CD8-positive, alpha-beta memory T cell (primary cell): ENCODE results near the gene COL19A1. TPM values are rescaled to one million over a fixed set of nuclear protein-coding genes. Genes with fewer than 3 reads are reported as not detected.

Experiments used
- CTCF ChIA-PET: fragments of 350-600 bp; sonication (Branson Sonifier 250); formaldehyde crosslinking; loops from one replicate; lab custom pipeline; 2021; ENCODE audit warnings: antibody characterized with exemption; lab: Charles Lee
- POLR2A ChIA-PET: fragments of 350-600 bp; sonication (Branson Sonifier 250); formaldehyde crosslinking; loops from one replicate; lab custom pipeline; 2021; ENCODE audit warnings: antibody characterized with exemption; lab: Charles Lee
- DNase-seq, 5 donors: peaks; one replicate each; pipeline versions ENCODE4 v3.0.0 to v3.0.0-alpha.2; 2020 to 2022; ENCODE audit warnings: mixed read lengths in 1 of 5
- H3K27ac ChIP-seq: one replicate; pipeline ENCODE4 v1.7.0; 2013; ENCODE audit warnings: low read depth, mild to moderate bottlenecking, low read length, moderate library complexity
- H3K27me3 ChIP-seq: 2 replicates; pipeline ENCODE4 v1.7.0; 2013; ENCODE audit warnings: low read length, mild to moderate bottlenecking; ENCODE audit not compliant: insufficient read depth, poor library complexity, severe bottlenecking
- H3K36me3 ChIP-seq: 2 replicates; pipeline ENCODE4 v1.7.0; 2013; ENCODE audit warnings: mild to moderate bottlenecking, low read length, moderate library complexity; ENCODE audit not compliant: insufficient read depth
- H3K4me1 ChIP-seq: 2 replicates; pipeline ENCODE4 v1.7.0; 2013; ENCODE audit warnings: mild to moderate bottlenecking, low read length, moderate library complexity; ENCODE audit not compliant: insufficient read depth
- H3K4me3 ChIP-seq: 2 replicates; pipeline ENCODE4 v1.7.0; 2013; ENCODE audit warnings: mild to moderate bottlenecking, low read length
- H3K9me3 ChIP-seq: 2 replicates; pipeline ENCODE4 v1.7.0; 2013; ENCODE audit warnings: mild to moderate bottlenecking, low read length
- H3K27ac Mint-ChIP-seq, 8 donors: one replicate each; pipeline ENCODE4 v1.8.0; 2020 to 2021; ENCODE audit warnings: mixed read lengths in 8 of 8, mild to moderate bottlenecking in 6 of 8, inconsistent platforms in 3 of 8, moderate library complexity in 3 of 8
- H3K27me3 Mint-ChIP-seq, 2 donors: one replicate each; pipeline ENCODE4 v1.8.0; 2020 to 2021; ENCODE audit warnings: mixed read lengths in 2 of 2, mild to moderate bottlenecking in 1 of 2, moderate library complexity in 1 of 2
- H3K36me3 Mint-ChIP-seq, 3 donors: one replicate each; pipeline ENCODE4 v1.8.0; 2020 to 2021; ENCODE audit warnings: mixed read lengths in 3 of 3, inconsistent platforms in 1 of 3, mild to moderate bottlenecking in 1 of 3
- H3K4me1 Mint-ChIP-seq, 3 donors: one replicate each; pipeline ENCODE4 v1.8.0; 2020 to 2021; ENCODE audit warnings: mixed read lengths in 3 of 3, inconsistent platforms in 1 of 3, mild to moderate bottlenecking in 1 of 3
- H3K4me3 Mint-ChIP-seq, 7 donors: one replicate each; pipeline ENCODE4 v1.8.0; 2020 to 2021; ENCODE audit warnings: mixed read lengths in 7 of 7, mild to moderate bottlenecking in 6 of 7, moderate library complexity in 4 of 7, inconsistent platforms in 2 of 7
- H3K9me3 Mint-ChIP-seq, 5 donors: one replicate each; pipeline ENCODE4 v1.8.0; 2020 to 2022; ENCODE audit warnings: mixed read lengths in 5 of 5, mild to moderate bottlenecking in 3 of 5, moderate library complexity in 2 of 5, inconsistent platforms in 1 of 5
- polyA plus RNA-seq: library from polyadenylated mRNA; unstranded; fragments of 300-500 nt; fragmentation: Illumina TruSeq; gene quantifications from one replicate; pipeline ENCODE4 v1.2.3, GENCODE V29; 2021
- total RNA-seq, 2 experiments: library from RNA; stranded (reverse); gene quantifications; one replicate each; pipeline ENCODE4 v1.2.3, GENCODE V29; 2021

COL19A1 gene
- total and polyA plus RNA-seq, 3 experiments from 2014 or later, result 0.07 to 0.33 TPM; not detected in 1

DNA sequence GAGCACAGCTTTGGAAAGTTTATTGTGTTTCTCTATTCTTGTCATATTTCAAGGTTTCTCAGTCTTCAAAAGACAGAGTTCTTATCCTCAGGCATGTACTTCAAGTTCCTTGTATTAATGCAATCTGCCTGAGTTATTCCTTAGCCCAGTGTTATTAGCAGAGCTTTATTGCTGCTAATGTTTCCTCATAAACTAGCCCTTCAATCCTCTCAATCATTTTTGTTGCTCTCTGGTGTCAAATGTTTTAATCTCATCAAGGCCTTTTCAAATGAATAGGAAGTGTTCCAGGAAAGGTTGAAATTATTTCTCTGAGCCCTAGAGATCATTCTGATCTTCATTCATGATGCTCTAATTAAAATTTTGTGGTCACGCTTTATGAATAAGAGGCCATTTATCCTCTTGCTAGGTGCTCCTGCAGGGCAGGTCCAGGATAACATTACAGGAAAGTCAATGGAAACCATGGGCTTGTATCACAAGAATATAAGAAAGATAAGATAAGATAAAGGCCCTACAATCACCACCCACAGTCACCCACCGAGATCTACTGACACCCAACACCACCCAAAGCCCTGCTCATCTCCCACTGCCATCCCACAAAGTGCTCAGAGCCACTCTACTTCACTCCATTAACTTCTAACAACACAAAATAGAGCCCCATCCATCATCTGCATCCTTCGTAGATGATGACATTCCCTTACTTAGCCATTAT lies 310.6 kb downstream of the COL19A1 start:
- Mint-ChIP-seq H3K9me3 (no peaks in the 10 kb centered on the region), H3K4me1 (no peaks in the 10 kb centered on the region), H3K27ac (peak overlapping the region in 1 of 8 donors; percentile 7), H3K4me3 (no peak overlapping the region), H3K27me3 (peaks cover 0 to 5% of the 10 kb centered on the region in 2 donors), H3K36me3 (no peaks in the 10 kb centered on the region)
- Histone ChIP-seq H3K9me3 (no peaks in the 10 kb centered on the region), H3K36me3 (no peaks in the 10 kb centered on the region), H3K4me3 (no peak overlapping the region), H3K27ac (no peak overlapping the region), H3K27me3 (no peaks in the 10 kb centered on the region), H3K4me1 (no peaks in the 10 kb centered on the region)
- ChIA-PET POLR2A (no interaction called here), CTCF (no interaction called here)
- DNase-seq, result no peak

GRCh38 chr6:70180183-70180900 lies 314.0 kb downstream of the COL19A1 start:
- CTCF ChIA-PET, result no interaction called here
- no peak for DNase-seq
- POLR2A ChIA-PET, result no interaction called here
- Histone ChIP-seq H3K4me3 (no peak overlapping the region), H3K27me3 (no peaks in the 10 kb centered on the region), H3K27ac (no peak overlapping the region), H3K9me3 (no peaks in the 10 kb centered on the region), H3K36me3 (no peaks in the 10 kb centered on the region), H3K4me1 (no peaks in the 10 kb centered on the region)
- Mint-ChIP-seq H3K4me1 (no peaks in the 10 kb centered on the region), H3K27ac (no peak overlapping the region), H3K9me3 (no peaks in the 10 kb centered on the region), H3K27me3 (peaks cover 0 to 3% of the 10 kb centered on the region in 2 donors), H3K36me3 (no peaks in the 10 kb centered on the region), H3K4me3 (no peak overlapping the region)

DNA sequence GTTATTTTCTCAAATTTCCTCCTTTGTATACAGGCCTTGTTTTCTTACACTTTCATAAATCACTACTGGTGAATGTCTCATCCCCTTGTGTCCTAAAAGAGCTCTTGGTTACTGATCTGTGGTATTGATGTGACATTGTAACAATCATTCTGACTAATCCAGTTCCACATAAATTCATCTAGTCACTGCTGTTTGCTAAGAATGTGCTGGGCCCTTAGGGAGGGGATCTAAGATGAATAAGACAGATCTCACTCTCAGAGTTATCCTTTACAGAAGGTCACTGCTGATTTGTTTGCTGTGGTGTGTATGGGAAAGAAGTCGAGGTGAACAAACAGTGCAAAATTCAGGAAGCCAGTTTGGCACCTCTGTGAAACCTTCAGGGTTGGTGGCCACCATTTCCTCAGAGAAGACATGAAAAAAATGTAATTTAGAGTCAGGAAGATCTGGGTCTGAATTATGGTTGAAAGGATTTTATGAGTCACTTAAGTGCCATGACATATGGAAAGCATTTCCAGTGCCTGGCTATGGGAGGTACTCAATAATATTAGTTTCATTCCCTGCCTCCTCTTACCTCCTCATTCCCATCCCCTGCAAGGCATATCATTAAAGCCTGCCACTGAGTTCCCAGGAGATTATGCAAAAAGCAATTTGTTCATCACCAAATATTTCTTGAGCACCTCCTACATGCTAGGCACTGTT lies 314.7 kb downstream of the COL19A1 start:
- CTCF ChIA-PET, result no interaction called here
- Histone ChIP-seq H3K4me1 (no peaks in the 10 kb centered on the region), H3K4me3 (no peak overlapping the region), H3K27ac (no peak overlapping the region), H3K36me3 (no peaks in the 10 kb centered on the region), H3K27me3 (no peaks in the 10 kb centered on the region), H3K9me3 (no peaks in the 10 kb centered on the region)
- Mint-ChIP-seq H3K4me3 (no peak overlapping the region), H3K4me1 (no peaks in the 10 kb centered on the region), H3K36me3 (no peaks in the 10 kb centered on the region), H3K9me3 (no peaks in the 10 kb centered on the region), H3K27me3 (peaks cover 0 to 3% of the 10 kb centered on the region in 2 donors), H3K27ac (no peak overlapping the region)
- no peak for DNase-seq
- POLR2A ChIA-PET, result no interaction called here

- Histone ChIP-seq H3K27ac (no peak overlapping the region), H3K36me3 (no peaks in the 10 kb centered on the region), H3K4me3 (no peak overlapping the region), H3K27me3 (no peaks in the 10 kb centered on the region), H3K4me1 (no peaks in the 10 kb centered on the region), H3K9me3 (no peaks in the 10 kb centered on the region)
- H3K27me3 Mint-ChIP-seq, result peaks cover 0 to 3% of the 10 kb centered on the region in 2 donors
- no peaks in the 10 kb centered on the region for H3K9me3 Mint-ChIP-seq
- H3K27ac Mint-ChIP-seq, result no peak overlapping the region
- H3K4me1 Mint-ChIP-seq, result no peaks in the 10 kb centered on the region
- no peak overlapping the region for H3K4me3 Mint-ChIP-seq
- ChIA-PET CTCF (no interaction called here), POLR2A (no interaction called here)
- no peak for DNase-seq
- H3K36me3 Mint-ChIP-seq, result no peaks in the 10 kb centered on the region
These were observed 317.2 kb downstream of the COL19A1 start for GRCh38 chr6:70183538-70183937.

DNA sequence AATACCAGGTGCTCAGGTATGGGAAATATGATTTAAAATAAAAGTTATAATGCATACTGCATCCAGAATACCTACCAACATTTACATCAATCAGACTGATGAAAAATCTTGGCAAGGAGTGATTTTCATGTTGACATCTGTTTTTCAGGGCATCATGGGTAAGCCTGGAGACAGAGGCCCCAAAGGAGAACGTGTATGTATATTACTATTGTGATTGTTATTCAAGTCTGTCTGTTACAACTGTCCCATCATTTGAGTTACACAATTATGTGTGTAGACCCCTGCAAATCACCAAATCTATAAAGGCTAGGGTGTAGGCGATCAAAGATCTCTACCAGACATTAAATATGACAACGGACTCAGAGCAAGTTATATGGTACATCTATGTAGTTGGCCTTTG lies 318.4 kb downstream of the COL19A1 start:
- Mint-ChIP-seq H3K36me3 (no peaks in the 10 kb centered on the region), H3K27ac (no peak overlapping the region), H3K27me3 (no peaks in the 10 kb centered on the region), H3K9me3 (no peaks in the 10 kb centered on the region), H3K4me1 (no peaks in the 10 kb centered on the region), H3K4me3 (no peak overlapping the region)
- no peaks in the 10 kb centered on the region for H3K27me3 ChIP-seq
- no peaks in the 10 kb centered on the region for H3K9me3 ChIP-seq
- no peaks in the 10 kb centered on the region for H3K4me1 ChIP-seq
- H3K4me3 ChIP-seq, result no peak overlapping the region
- H3K27ac ChIP-seq, result no peak overlapping the region
- no peak for DNase-seq
- ChIA-PET CTCF (no interaction called here), POLR2A (no interaction called here)
- no peaks in the 10 kb centered on the region for H3K36me3 ChIP-seq

DNA sequence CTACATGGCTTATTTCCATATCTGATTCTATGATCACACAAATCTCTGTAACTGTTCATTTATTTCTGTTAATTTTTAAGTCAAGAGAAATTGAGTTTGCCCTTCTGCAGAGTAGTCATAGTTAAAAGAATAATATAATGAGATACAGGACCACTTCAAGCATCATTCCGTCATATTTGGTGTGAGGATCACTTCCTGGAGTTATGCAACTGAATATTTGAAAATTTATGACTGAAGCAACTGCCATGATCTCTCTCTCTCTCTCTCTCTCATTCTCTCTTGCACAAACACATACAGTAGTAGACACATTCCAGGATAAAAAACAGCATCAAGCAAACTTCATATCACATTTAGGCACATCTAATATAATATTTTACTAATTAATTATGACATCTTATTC lies 320.1 kb downstream of the COL19A1 start:
- H3K4me3 Mint-ChIP-seq, result no peak overlapping the region
- no peak for DNase-seq
- ChIA-PET CTCF (no interaction called here), POLR2A (no interaction called here)
- no peak overlapping the region for H3K4me3 ChIP-seq
- no peaks in the 10 kb centered on the region for H3K27me3 ChIP-seq
- no peaks in the 10 kb centered on the region for H3K36me3 Mint-ChIP-seq
- H3K4me1 ChIP-seq, result no peaks in the 10 kb centered on the region
- H3K4me1 Mint-ChIP-seq, result no peaks in the 10 kb centered on the region
- no peak overlapping the region for H3K27ac ChIP-seq
- no peak overlapping the region for H3K27ac Mint-ChIP-seq
- no peaks in the 10 kb centered on the region for H3K9me3 Mint-ChIP-seq
- no peaks in the 10 kb centered on the region for H3K27me3 Mint-ChIP-seq
- H3K36me3 ChIP-seq, result no peaks in the 10 kb centered on the region
- H3K9me3 ChIP-seq, result no peaks in the 10 kb centered on the region

GRCh38 chr6:70188202-70188601 lies 321.8 kb downstream of the COL19A1 start:
- no peak overlapping the region for H3K4me3 Mint-ChIP-seq
- CTCF ChIA-PET, result no interaction called here
- no peaks in the 10 kb centered on the region for H3K4me1 ChIP-seq
- H3K9me3 ChIP-seq, result no peaks in the 10 kb centered on the region
- H3K27ac ChIP-seq, result no peak overlapping the region
- H3K36me3 ChIP-seq, result no peaks in the 10 kb centered on the region
- no peaks in the 10 kb centered on the region for H3K36me3 Mint-ChIP-seq
- no peaks in the 10 kb centered on the region for H3K27me3 ChIP-seq
- POLR2A ChIA-PET, result no interaction called here
- no peak overlapping the region for H3K4me3 ChIP-seq
- no peaks in the 10 kb centered on the region for H3K9me3 Mint-ChIP-seq
- H3K27me3 Mint-ChIP-seq, result peaks cover 2 to 6% of the 10 kb centered on the region in 2 donors
- H3K27ac Mint-ChIP-seq, result no peak overlapping the region
- H3K4me1 Mint-ChIP-seq, result no peaks in the 10 kb centered on the region
- DNase-seq, result no peak

DNA sequence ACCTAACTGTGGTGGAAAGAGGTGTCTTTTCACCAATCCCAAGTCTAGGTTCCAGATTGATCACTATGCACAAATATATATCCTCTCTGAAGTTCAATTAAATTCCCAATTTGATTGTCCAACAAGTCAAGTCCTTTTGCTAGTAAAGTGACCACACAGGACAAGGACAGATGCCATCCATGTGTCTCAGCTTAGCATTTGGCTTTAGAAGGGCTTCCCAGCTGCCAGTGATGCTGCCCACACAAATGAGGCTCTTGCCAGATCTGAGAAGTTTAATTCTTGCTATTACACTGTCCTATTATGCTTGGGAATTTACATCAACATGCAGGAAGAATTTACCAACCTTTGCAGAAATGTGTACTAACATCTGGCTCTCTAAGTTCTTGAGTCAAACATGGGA lies 328.1 kb downstream of the COL19A1 start:
- no peak overlapping the region for H3K27ac Mint-ChIP-seq
- no peak for DNase-seq
- ChIA-PET CTCF (no interaction called here), POLR2A (no interaction called here)
- H3K4me3 Mint-ChIP-seq, result no peak overlapping the region
- Histone ChIP-seq H3K9me3 (no peaks in the 10 kb centered on the region), H3K4me1 (no peaks in the 10 kb centered on the region), H3K4me3 (no peak overlapping the region), H3K27me3 (no peaks in the 10 kb centered on the region), H3K27ac (no peak overlapping the region), H3K36me3 (no peaks in the 10 kb centered on the region)
- no peaks in the 10 kb centered on the region for H3K36me3 Mint-ChIP-seq
- no peaks in the 10 kb centered on the region for H3K9me3 Mint-ChIP-seq
- H3K4me1 Mint-ChIP-seq, result no peaks in the 10 kb centered on the region
- peaks cover 6 to 20% of the 10 kb centered on the region in 2 donors for H3K27me3 Mint-ChIP-seq
